ENCODE data around the gene MCEE.
A peak's percentile ranks its signal among the peaks of the same experiment; 100 is the strongest.
"Not testable (repeated sequence)": the region's sequence is repeated elsewhere in the genome, so short reads cannot be mapped to it uniquely, and the experiment has no call there.

Gene MCEE

DNA sequence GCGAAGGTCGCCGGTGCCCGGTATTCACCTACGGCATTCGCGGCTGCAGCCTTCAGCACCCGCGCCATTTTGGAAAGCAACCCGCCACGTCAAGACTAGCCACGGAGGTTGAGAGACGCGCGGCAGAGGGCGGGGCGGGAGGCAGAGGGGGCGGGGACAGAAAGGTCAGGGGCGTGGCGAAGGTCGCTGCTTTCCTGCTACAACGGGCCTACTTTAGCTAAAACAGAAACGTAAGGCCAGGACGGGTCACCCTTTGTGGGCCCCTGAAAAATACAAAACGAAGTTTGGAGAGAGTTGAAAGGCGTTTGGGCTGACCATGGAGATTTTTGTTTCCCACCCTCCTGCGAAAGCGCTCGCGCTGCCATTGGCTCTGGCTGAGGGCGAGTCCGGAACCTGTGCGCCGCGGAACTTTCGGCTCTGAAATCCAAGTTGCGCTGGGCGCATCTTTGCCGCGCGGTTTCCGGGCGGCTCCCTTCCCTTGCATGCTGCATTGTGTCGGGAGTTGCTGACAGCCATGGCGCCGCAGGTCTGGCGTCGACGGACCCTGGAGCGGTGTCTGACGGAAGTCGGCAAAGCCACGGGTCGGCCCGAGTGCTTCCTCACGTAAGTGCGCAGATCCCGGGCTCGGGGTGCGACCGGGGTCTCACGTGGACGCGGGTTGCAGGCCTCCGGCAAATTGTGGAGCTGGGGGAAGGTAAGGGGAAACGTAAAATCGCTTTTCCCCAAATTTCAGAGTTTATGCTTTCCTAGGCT is at the start of gene MCEE, which contains the start of gene MPHOSPH10:
Gene MCEE, minus strand, starts transcription at position 78 of the 753 bp plus-strand sequence. Its CDS starts 10 bp downstream, at position 68.
Gene MPHOSPH10, plus strand, starts transcription at position 483 of the 753 bp plus-strand sequence. Its CDS starts 32 bp downstream, at position 515.
- TF ChIP-seq, protein P1, sequence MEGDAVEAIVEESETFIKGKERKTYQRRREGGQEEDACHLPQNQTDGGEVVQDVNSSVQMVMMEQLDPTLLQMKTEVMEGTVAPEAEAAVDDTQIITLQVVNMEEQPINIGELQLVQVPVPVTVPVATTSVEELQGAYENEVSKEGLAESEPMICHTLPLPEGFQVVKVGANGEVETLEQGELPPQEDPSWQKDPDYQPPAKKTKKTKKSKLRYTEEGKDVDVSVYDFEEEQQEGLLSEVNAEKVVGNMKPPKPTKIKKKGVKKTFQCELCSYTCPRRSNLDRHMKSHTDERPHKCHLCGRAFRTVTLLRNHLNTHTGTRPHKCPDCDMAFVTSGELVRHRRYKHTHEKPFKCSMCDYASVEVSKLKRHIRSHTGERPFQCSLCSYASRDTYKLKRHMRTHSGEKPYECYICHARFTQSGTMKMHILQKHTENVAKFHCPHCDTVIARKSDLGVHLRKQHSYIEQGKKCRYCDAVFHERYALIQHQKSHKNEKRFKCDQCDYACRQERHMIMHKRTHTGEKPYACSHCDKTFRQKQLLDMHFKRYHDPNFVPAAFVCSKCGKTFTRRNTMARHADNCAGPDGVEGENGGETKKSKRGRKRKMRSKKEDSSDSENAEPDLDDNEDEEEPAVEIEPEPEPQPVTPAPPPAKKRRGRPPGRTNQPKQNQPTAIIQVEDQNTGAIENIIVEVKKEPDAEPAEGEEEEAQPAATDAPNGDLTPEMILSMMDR (IDR thresholded peaks at IDR 0.05; ENCODE audit: insufficient read depth, low read length, poor library complexity, severe bottlenecking) = no peak
- peaks cover 5% of the 10 kb centered on the region for H3K36me3 ChIP-seq (ENCODE audit: control insufficient read depth, insufficient read depth, low read length)

DNA sequence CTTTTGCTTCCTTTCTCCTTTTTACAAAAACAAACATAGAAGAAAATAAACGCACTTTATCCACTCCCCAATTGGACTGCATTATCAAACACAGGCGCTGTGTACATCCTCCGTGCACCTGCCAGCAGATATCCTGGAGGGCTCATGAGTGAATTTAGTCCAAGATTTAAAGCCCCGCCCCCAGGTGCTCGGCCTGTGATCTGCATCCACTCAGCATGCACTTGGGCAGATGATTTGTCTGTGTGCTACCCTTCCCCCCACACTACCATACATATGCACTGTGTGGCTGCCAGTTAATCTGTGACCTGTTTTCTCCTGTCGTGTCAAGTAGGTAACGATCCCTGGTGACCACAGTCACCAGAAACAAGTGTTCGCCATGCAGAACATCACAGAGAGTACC is 48.8 kb upstream of the MCEE start:
- H3K27me3 ChIP-seq (replicated peaks; ENCODE audit: control insufficient read depth, insufficient read depth, low read length); DNase-seq (ENCODE audit: extremely low read depth, insufficient read length); H3K36me3 ChIP-seq (ENCODE audit: control insufficient read depth, insufficient read depth, low read length); H3K4me3 ChIP-seq (replicated peaks; ENCODE audit: low read depth, low read length): not testable (repeated sequence)

More for the DNA sequence above, at the start of gene MCEE, which contains the start of gene MPHOSPH10:
- DNase-seq (ENCODE audit: extremely low read depth, insufficient read length) = peak; percentile 92
- no peaks in the 10 kb centered on the region for H3K27me3 ChIP-seq (replicated peaks; ENCODE audit: control insufficient read depth, insufficient read depth, low read length)
- H3K4me3 ChIP-seq (replicated peaks; ENCODE audit: low read depth, low read length) = peak within 1 kb of the TSS; percentile 88

DNA sequence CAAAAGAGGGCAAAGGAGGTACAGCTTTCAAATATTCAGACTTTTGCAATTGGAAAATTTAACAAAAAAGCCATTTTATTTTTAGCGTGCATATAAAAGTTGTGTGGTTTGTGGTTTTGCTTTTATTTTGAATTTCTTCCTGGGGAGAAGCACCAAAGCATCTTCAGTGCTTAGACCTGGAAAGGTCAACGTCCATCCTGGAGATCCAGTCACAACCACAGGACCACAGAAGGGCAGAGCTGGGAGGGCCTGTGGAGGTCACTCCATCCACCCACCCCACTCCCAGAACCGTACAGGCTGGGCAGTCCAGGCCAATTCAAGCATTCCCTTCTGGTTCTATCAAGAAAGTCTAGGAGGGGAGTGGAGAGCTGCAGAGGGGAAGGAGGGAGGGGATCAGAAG is 44.2 kb upstream of the MCEE start:
- Histone ChIP-seq H3K4me3 (replicated peaks; ENCODE audit: low read depth, low read length) (no peak overlapping the region), H3K27me3 (replicated peaks; ENCODE audit: control insufficient read depth, insufficient read depth, low read length) (peaks cover 1% of the 10 kb centered on the region; the same call in 1 of the 2 replicates), H3K36me3 (ENCODE audit: control insufficient read depth, insufficient read depth, low read length) (no peaks in the 10 kb centered on the region)
- TF ChIP-seq, protein P1 (IDR thresholded peaks at IDR 0.05; ENCODE audit: insufficient read depth, low read length, poor library complexity, severe bottlenecking) = no peak
- no peak for DNase-seq (ENCODE audit: extremely low read depth, insufficient read length)

DNA sequence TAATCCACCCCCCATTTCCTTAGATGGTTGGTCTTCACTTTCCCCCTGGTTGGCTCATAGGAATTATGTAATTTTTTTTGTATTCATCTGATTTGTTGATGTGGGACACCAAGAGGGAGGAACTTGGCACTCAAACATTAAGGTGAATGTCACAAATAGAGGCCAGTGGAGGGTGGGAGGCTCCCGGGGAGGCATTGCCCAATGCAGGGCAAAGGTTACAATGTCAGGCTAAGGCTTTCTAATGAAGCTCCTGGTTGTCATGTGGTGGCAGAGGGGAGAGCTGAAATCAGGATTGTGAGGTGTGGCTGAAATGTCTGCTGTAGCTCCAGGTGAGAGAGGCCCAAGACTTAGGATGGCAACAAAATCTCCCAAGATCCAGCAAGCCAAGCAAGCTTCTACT is 43.1 kb upstream of the MCEE start:
- peaks cover 1% of the 10 kb centered on the region; the same call in 1 of the 2 replicates for H3K27me3 ChIP-seq (replicated peaks; ENCODE audit: control insufficient read depth, insufficient read depth, low read length)
- TF ChIP-seq, protein P1 (IDR thresholded peaks at IDR 0.05; ENCODE audit: insufficient read depth, low read length, poor library complexity, severe bottlenecking) = no peak
- DNase-seq (ENCODE audit: extremely low read depth, insufficient read length) = no peak
- H3K4me3 ChIP-seq (replicated peaks; ENCODE audit: low read depth, low read length) = no peak overlapping the region
- no peaks in the 10 kb centered on the region for H3K36me3 ChIP-seq (ENCODE audit: control insufficient read depth, insufficient read depth, low read length)

DNA sequence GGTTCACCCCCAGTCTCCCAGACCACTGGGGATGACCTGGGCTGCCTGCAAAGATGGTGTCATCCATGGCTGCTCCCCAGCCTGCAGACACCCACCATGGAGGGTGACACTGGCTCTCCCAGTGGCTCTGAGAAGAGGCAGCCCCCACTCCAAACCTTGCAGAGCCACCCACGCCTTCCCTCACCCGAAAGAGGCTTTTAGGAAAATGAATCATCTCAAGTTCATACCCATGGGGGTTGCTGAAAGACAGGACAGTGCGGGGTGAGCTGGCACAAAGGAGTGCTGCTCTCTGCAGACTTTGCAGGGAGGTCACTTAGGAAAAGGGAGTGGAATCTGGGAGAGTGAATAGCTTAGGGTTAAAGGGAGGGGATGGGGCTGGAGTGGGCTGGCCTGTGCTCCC is 36.8 kb upstream of the MCEE start:
- H3K27me3 ChIP-seq (replicated peaks; ENCODE audit: control insufficient read depth, insufficient read depth, low read length) = no peaks in the 10 kb centered on the region; the same call in 1 of the 2 replicates
- no peaks in the 10 kb centered on the region for H3K36me3 ChIP-seq (ENCODE audit: control insufficient read depth, insufficient read depth, low read length)
- TF ChIP-seq, protein P1 (IDR thresholded peaks at IDR 0.05; ENCODE audit: insufficient read depth, low read length, poor library complexity, severe bottlenecking) = no peak
- no peak for DNase-seq (ENCODE audit: extremely low read depth, insufficient read length)
- H3K4me3 ChIP-seq (replicated peaks; ENCODE audit: low read depth, low read length) = no peak overlapping the region

DNA sequence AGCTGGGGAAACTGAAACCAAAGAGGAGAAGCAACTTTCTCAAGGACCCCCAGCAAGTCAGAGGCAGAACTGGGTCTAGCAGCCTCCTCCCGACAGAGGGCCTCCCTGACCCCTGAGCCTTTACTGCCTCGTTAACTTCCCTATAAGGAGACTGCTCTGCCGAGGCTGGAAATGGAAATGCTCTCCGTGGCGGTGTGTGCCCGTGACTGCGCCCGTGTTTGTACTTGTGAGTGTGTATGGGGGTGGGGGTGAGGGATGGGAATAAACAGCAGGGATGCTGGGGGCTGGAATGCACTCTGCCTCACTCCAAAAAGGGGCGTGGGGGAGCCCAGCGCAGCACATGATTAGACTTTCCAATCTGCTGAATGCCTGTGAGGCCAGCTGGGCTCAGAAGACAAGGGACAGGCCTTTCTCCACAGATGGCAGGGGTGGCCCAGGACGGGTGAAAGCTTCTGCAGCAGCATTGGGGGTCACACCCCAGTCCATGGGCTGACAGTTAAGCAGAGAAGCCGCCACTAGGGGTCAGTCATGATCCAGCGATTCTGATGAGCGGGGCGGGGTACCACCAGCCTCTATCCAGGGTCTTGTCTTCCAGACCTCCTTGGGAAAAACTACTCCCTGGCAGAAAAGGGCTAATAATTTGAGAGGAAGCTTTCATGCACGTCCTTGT is 27.2 kb upstream of the MCEE start:
- DNase-seq (ENCODE audit: extremely low read depth, insufficient read length) = no peak
- H3K4me3 ChIP-seq (replicated peaks; ENCODE audit: low read depth, low read length) = no peak overlapping the region
- no peaks in the 10 kb centered on the region for H3K27me3 ChIP-seq (replicated peaks; ENCODE audit: control insufficient read depth, insufficient read depth, low read length)
- H3K36me3 ChIP-seq (ENCODE audit: control insufficient read depth, insufficient read depth, low read length) = no peaks in the 10 kb centered on the region
- TF ChIP-seq, protein P1 (IDR thresholded peaks at IDR 0.05; ENCODE audit: insufficient read depth, low read length, poor library complexity, severe bottlenecking) = peak; percentile 77

All from GM06990 (cell line).